Measurements from ENCODE around the gene HNRNPA0.

Gene HNRNPA0

GRCh38 chr5:137747848-137748247 lies 6.3 kb downstream of the HNRNPA0 start:
- no peak for TF ChIP-seq POLR2AphosphoS5 (IDR thresholded peaks at IDR 0.05; ENCODE audit: low read depth, low read length)
- TF ChIP-seq SIN3A (IDR thresholded peaks at IDR 0.05; ENCODE audit: borderline replicate concordance, insufficient read depth, low read length), result no peak
- TF ChIP-seq FOXP2 (optimal IDR thresholded peaks at IDR 0.05; ENCODE audit: borderline replicate concordance, extremely low read depth, extremely low read length, insufficient read depth), result no peak
- TF ChIP-seq, protein P1, sequence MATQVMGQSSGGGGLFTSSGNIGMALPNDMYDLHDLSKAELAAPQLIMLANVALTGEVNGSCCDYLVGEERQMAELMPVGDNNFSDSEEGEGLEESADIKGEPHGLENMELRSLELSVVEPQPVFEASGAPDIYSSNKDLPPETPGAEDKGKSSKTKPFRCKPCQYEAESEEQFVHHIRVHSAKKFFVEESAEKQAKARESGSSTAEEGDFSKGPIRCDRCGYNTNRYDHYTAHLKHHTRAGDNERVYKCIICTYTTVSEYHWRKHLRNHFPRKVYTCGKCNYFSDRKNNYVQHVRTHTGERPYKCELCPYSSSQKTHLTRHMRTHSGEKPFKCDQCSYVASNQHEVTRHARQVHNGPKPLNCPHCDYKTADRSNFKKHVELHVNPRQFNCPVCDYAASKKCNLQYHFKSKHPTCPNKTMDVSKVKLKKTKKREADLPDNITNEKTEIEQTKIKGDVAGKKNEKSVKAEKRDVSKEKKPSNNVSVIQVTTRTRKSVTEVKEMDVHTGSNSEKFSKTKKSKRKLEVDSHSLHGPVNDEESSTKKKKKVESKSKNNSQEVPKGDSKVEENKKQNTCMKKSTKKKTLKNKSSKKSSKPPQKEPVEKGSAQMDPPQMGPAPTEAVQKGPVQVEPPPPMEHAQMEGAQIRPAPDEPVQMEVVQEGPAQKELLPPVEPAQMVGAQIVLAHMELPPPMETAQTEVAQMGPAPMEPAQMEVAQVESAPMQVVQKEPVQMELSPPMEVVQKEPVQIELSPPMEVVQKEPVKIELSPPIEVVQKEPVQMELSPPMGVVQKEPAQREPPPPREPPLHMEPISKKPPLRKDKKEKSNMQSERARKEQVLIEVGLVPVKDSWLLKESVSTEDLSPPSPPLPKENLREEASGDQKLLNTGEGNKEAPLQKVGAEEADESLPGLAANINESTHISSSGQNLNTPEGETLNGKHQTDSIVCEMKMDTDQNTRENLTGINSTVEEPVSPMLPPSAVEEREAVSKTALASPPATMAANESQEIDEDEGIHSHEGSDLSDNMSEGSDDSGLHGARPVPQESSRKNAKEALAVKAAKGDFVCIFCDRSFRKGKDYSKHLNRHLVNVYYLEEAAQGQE (IDR thresholded peaks at IDR 0.05; ENCODE audit: insufficient read depth in 1 of 2, low read depth in 2 of 2, low read length in 2 of 2), result no peak
- TF ChIP-seq TAF1 (IDR thresholded peaks at IDR 0.05; ENCODE audit: borderline replicate concordance, insufficient read depth, low read length), result no peak

DNA sequence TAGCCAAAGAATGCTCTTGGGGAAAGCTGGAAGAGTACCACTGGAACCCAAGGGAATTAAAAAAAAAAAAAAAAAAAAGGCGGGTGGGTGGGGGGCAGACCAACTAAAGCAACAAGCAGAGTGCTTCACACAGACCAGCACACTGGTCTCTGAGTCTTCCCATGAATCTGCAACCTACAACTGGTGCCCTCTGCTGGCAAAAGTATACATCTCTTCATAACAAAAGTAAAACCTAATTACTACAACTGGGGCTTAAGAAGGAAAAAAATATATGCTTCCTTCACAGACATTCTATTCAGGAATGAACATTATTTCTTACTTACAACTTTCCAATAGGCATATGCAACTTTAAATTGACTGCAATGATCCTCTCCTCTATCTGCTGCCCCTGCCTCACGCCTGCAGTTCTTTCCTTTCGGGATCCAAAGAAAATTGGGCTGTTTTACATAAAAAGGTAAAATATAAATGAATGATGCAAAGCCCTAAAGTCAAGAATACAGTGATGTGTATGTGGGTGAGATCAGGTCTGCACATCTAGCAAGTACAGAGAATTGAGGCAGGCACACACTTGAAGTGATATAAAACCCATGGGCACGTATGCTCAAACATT lies 11.0 kb downstream of the HNRNPA0 start:
- TF ChIP-seq POLR2AphosphoS5 (IDR thresholded peaks at IDR 0.05; ENCODE audit: low read depth, low read length) (no peak), TAF1 (IDR thresholded peaks at IDR 0.05; ENCODE audit: borderline replicate concordance, insufficient read depth, low read length) (no peak)
- TF ChIP-seq, protein P1 (IDR thresholded peaks at IDR 0.05; ENCODE audit: insufficient read depth in 1 of 2, low read depth in 2 of 2, low read length in 2 of 2), result no peak

DNA sequence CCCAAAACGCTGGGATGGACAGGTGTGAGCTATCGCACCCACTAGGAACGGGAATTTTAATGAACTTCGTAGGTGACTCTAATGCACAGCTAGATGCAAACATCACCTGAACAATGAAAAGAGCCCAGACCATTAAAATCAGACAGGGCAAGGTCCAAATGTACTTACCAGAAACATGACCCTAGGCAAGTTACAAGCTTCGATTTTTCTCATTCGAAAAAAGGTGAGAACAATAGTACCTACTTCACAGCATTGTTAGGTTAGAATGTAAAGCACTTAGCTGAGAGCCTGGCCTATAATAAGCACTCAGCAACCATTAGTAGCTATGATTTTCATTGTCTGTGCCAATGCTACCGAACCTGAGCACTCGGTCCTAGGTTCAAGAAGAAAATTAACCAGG lies 12.4 kb downstream of the HNRNPA0 start:
- TF ChIP-seq FOXP2 (optimal IDR thresholded peaks at IDR 0.05; ENCODE audit: borderline replicate concordance, extremely low read depth, extremely low read length, insufficient read depth) (no peak), TAF1 (IDR thresholded peaks at IDR 0.05; ENCODE audit: borderline replicate concordance, insufficient read depth, low read length) (no peak), POLR2AphosphoS5 (IDR thresholded peaks at IDR 0.05; ENCODE audit: low read depth, low read length) (no peak), SIN3A (IDR thresholded peaks at IDR 0.05; ENCODE audit: borderline replicate concordance, insufficient read depth, low read length) (no peak)
- TF ChIP-seq, protein P1 (IDR thresholded peaks at IDR 0.05; ENCODE audit: insufficient read depth in 1 of 2, low read depth in 2 of 2, low read length in 2 of 2), result no peak

DNA sequence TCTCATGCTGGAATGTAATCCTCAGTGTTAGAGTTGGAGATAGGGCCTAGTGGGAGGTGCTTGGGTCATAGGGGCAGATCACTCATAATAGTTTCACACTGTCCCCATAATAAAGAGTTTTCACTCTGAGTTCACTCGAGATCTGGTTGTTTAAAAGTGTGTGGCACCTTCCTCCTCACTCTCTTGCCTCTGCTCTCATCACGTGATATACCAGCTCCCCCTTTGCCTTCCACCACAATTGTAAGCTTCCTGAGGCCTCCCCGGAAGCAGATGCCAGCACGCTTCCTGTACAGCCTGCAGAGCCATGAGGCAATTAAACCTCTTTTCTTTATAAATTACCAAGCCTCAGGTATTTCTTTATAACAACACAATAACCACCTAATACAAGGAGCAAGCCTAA lies 14.4 kb downstream of the HNRNPA0 start:
- TF ChIP-seq, protein P1 (IDR thresholded peaks at IDR 0.05; ENCODE audit: insufficient read depth in 1 of 2, low read depth in 2 of 2, low read length in 2 of 2), result no peak

DNA sequence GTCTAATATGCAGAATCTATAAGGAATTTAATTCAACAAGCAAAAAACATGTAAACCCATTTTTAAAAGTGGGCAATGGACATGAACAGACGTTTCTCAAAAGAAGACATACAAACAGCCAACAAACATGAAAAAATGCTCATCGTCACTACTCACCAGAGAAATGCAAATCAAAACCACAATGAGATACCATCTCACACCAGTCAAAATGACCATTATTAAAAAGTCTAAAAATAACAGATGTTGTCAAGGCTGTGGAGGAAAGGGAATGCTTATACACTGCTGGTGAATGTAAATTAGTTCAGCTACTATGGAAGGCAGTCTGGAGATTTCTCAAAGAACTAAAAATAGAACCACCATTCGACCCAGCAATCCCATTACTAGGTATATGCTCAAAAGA lies 15.2 kb downstream of the HNRNPA0 start:
- no peak for TF ChIP-seq FOXP2 (optimal IDR thresholded peaks at IDR 0.05; ENCODE audit: borderline replicate concordance, extremely low read depth, extremely low read length, insufficient read depth)
- no peak for TF ChIP-seq POLR2AphosphoS5 (IDR thresholded peaks at IDR 0.05; ENCODE audit: low read depth, low read length)
- no peak for TF ChIP-seq SIN3A (IDR thresholded peaks at IDR 0.05; ENCODE audit: borderline replicate concordance, insufficient read depth, low read length)
- TF ChIP-seq, protein P1 (IDR thresholded peaks at IDR 0.05; ENCODE audit: insufficient read depth in 1 of 2, low read depth in 2 of 2, low read length in 2 of 2), result no peak
- TF ChIP-seq TAF1 (IDR thresholded peaks at IDR 0.05; ENCODE audit: borderline replicate concordance, insufficient read depth, low read length), result no peak
